ENCODE data around the gene CLEC7A. TPM values are rescaled to one million over a fixed set of nuclear protein-coding genes. Genes with fewer than 3 reads are reported as not detected.

Gene CLEC7A
- total RNA-seq, 2 experiments from 2014 or later: not detected

DNA sequence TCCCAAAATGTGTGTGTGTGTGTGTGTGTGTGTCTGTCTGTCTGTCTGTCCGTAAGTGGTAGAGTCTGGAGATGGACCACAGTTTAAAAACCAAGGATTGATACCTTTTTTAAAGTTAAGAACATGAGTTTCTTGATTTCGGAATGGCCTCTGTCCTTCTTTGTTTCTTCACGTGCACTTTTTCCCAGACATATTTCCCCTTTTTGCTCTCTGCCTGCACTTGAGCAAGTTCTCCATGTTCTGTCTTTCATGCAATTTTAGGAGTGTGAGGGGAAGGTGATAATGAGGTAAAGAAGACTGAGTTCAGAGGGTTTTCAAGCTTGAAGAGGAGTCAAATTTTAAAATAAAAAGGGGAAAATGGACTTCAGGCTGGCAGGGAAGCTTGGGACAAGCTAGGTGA, 29.3 kb upstream of the CLEC7A start:
- no peak overlapping the region for H3K4me3 Mint-ChIP-seq
- no peaks in the 10 kb centered on the region for H3K9me3 Mint-ChIP-seq
- peaks cover 35% of the 10 kb centered on the region for H3K27me3 Mint-ChIP-seq
- CTCF ChIA-PET: no interaction called here
- no peak for DNase-seq
- H3K4me1 Mint-ChIP-seq: no peaks in the 10 kb centered on the region
- POLR2A ChIA-PET: no interaction called here
- H3K36me3 Mint-ChIP-seq (ENCODE audit: low read depth): no peaks in the 10 kb centered on the region
- H3K27ac Mint-ChIP-seq: no peak overlapping the region

DNA sequence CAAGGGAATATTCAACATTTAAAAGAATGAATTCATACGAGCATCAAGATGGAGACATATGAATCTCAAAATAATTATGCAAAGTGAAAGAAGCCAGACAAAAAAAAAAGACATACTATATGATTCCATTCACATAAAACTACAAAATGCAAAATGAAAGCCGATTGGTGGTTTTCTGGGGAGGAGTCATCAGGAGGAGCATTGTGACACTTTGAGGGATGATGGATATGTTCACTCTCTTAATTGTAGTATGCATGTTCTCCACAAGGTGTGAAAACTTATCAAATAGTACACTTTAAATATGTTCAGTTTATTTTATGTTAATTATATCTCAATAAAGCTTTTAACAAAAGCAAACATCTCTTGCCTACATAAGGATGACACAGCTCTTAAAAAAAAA, 28.4 kb upstream of the CLEC7A start:
- Mint-ChIP-seq H3K27ac (no peak overlapping the region), H3K27me3 (peaks cover 44% of the 10 kb centered on the region), H3K4me3 (no peak overlapping the region), H3K36me3 (ENCODE audit: low read depth) (no peaks in the 10 kb centered on the region), H3K4me1 (peaks cover 7% of the 10 kb centered on the region), H3K9me3 (no peaks in the 10 kb centered on the region)
- DNase-seq: no peak
- POLR2A ChIA-PET: no interaction called here
- CTCF ChIA-PET: interaction anchor here (0.6 kb wide), 1 partner anchor 551 kb away, joined by 3 read pairs; no protein-coding TSS in a partner anchor

GRCh38 chr12:10155966-10156365, 26.0 kb upstream of the CLEC7A start:
- POLR2A ChIA-PET: no interaction called here
- Mint-ChIP-seq H3K27me3 (peaks cover 50% of the 10 kb centered on the region), H3K36me3 (ENCODE audit: low read depth) (no peaks in the 10 kb centered on the region), H3K27ac (no peak overlapping the region), H3K9me3 (no peaks in the 10 kb centered on the region), H3K4me3 (no peak overlapping the region), H3K4me1 (peaks cover 11% of the 10 kb centered on the region)
- DNase-seq: no peak
- CTCF ChIA-PET: no interaction called here

DNA sequence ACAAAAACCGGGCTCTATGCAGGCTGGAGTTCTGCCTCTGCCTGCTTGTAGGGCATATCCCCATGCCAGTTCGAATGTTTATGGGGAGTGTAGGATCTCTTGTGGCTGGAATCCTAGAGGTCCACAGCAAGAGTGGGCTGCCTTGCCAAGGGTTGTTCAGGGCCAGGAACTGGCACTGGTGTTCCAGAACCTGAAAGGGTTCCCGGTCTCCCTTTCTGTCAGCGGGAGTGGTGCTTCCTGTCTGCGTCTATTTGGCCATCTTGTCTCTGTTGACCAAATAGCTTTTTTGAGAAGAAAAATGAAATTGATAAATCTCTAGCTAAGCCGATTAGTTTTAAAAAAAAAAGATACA, 24.1 kb upstream of the CLEC7A start:
- Mint-ChIP-seq H3K27me3 (peaks cover 41% of the 10 kb centered on the region), H3K4me3 (peak overlapping the region; percentile 84), H3K36me3 (ENCODE audit: low read depth) (no peaks in the 10 kb centered on the region), H3K27ac (no peak overlapping the region), H3K4me1 (peaks cover 11% of the 10 kb centered on the region), H3K9me3 (no peaks in the 10 kb centered on the region)
- CTCF ChIA-PET: interaction anchor here (0.8 to 1.2 kb wide), 3 partner anchors 10 to 60 kb away, joined by 3 read pairs; no protein-coding TSS in a partner anchor
- POLR2A ChIA-PET: no interaction called here
- DNase-seq: no peak

DNA sequence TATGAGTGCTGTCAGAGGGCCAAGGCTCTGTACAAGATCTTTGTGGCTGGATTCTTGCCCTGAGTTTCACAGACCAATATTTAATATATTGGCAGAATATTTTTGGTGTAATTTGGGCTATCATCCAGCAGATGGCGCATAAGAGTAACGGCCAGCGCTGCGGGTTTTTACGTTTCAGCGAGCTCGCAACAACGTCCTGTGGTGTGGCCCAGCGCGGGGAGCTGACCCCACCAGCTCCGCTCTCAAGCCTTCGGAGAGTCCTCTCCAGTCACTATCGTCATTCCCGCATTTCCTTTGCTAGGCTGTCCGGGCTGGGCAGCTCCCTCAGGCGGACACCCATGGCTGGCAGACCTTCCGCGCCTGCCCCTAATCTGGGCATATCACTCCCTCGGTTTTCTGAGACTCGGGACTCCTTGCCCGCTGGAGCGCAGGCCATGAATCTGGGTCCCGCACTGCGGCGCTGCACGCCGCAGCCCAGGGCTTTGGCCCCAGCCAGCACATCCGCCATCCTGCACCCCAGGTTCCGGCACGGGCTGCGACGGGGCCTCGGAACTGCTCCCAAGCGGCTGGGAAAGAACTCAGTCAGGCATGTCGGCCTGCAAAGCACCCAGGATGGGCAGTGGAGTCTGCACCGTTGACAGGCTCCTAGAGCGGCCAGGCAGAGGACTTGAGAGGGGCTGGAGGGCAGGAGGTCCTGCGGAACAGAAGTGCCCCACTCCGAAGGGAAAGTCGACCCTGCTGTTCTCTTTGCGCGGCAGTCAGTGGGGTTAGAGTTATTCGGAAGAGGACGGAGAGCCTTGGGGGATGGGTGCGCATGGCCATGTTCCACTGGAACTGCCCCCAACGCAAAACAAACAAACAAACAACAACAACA, 23.5 kb upstream of the CLEC7A start:
- H3K27me3 Mint-ChIP-seq: peaks cover 37% of the 10 kb centered on the region
- CTCF ChIA-PET: interaction anchor here (0.6 to 2.1 kb wide), 15 partner anchors 10 to 410 kb away, joined by 3 to 13 read pairs (median 3); no protein-coding TSS in a partner anchor
- H3K4me1 Mint-ChIP-seq: peaks cover 11% of the 10 kb centered on the region
- POLR2A ChIA-PET: interaction anchor here (0.6 to 0.9 kb wide), 2 partner anchors 11 to 38 kb away, joined by 3 to 4 read pairs; no protein-coding TSS in a partner anchor
- peak overlapping the region; percentile 84 for H3K4me3 Mint-ChIP-seq
- H3K27ac Mint-ChIP-seq: peak overlapping the region; percentile 69
- H3K9me3 Mint-ChIP-seq: no peaks in the 10 kb centered on the region
- H3K36me3 Mint-ChIP-seq (ENCODE audit: low read depth): no peaks in the 10 kb centered on the region
- DNase-seq: peak; percentile 65

GRCh38 chr12:10151621-10152020, 21.6 kb upstream of the CLEC7A start:
- ChIA-PET CTCF (interaction anchor here (0.9 to 2.1 kb wide), 3 partner anchors 8 to 1965 kb away, joined by 3 to 13 read pairs (median 3); no protein-coding TSS in a partner anchor), POLR2A (no interaction called here)
- H3K4me1 Mint-ChIP-seq: peaks cover 11% of the 10 kb centered on the region
- no peak for DNase-seq
- H3K9me3 Mint-ChIP-seq: no peaks in the 10 kb centered on the region
- no peak overlapping the region for H3K4me3 Mint-ChIP-seq
- H3K36me3 Mint-ChIP-seq (ENCODE audit: low read depth): no peaks in the 10 kb centered on the region
- H3K27ac Mint-ChIP-seq: no peak overlapping the region
- H3K27me3 Mint-ChIP-seq: peaks cover 39% of the 10 kb centered on the region

GRCh38 chr12:10147714-10148403, 17.9 kb upstream of the CLEC7A start:
- H3K4me3 Mint-ChIP-seq: no peak overlapping the region
- H3K4me1 Mint-ChIP-seq: no peaks in the 10 kb centered on the region
- no peak overlapping the region for H3K27ac Mint-ChIP-seq
- peaks cover 34% of the 10 kb centered on the region for H3K27me3 Mint-ChIP-seq
- CTCF ChIA-PET: interaction anchor here (0.6 kb wide), 1 partner anchor 1413 kb away, joined by 3 read pairs; no protein-coding TSS in a partner anchor
- no peaks in the 10 kb centered on the region for H3K36me3 Mint-ChIP-seq (ENCODE audit: low read depth)
- no peak for DNase-seq
- POLR2A ChIA-PET: no interaction called here
- H3K9me3 Mint-ChIP-seq: no peaks in the 10 kb centered on the region

GRCh38 chr12:10142976-10143589, 13.1 kb upstream of the CLEC7A start:
- H3K27ac Mint-ChIP-seq: no peak overlapping the region
- CTCF ChIA-PET: interaction anchor here (0.5 to 2.3 kb wide), 4 partner anchors 10 to 51 kb away, joined by 3 to 13 read pairs (median 4); no protein-coding TSS in a partner anchor

DNA sequence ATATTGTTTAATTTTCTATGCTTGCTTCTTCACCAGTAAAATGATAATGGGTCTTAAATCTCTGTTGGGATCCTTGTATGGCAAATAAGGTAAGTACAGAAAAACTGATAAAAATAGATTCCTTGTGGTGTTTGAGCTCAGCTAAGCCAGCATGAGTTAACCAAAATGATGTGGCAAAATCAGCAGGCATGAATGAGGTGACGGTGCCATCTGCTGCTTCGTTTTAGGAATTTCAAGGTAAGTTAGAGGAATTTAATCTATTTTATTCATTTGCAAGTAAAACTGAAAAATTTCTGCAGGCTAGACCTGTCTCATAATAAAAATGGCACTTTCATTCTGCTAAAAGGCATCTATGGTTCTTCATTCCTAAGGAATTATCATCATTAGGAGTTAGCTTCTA, 10.0 kb upstream of the CLEC7A start:
- H3K4me3 Mint-ChIP-seq: no peak overlapping the region
- CTCF ChIA-PET: interaction anchor here (0.6 to 1.4 kb wide), 7 partner anchors 9 to 717 kb away, joined by 3 to 6 read pairs (median 4); no protein-coding TSS in a partner anchor
- H3K27me3 Mint-ChIP-seq: peaks cover 20% of the 10 kb centered on the region
- peak; percentile 60 for DNase-seq
- no peaks in the 10 kb centered on the region for H3K36me3 Mint-ChIP-seq (ENCODE audit: low read depth)
- H3K4me1 Mint-ChIP-seq: peaks cover 2% of the 10 kb centered on the region
- POLR2A ChIA-PET: no interaction called here
- H3K27ac Mint-ChIP-seq: no peak overlapping the region
- no peaks in the 10 kb centered on the region for H3K9me3 Mint-ChIP-seq

More at GRCh38 chr12:10142976-10143589, 13.1 kb upstream of the CLEC7A start:
- DNase-seq: no peak
- POLR2A ChIA-PET: no interaction called here
- Mint-ChIP-seq H3K27me3 (peaks cover 26% of the 10 kb centered on the region), H3K9me3 (no peaks in the 10 kb centered on the region), H3K4me1 (peaks cover 2% of the 10 kb centered on the region), H3K4me3 (no peak overlapping the region), H3K36me3 (ENCODE audit: low read depth) (no peaks in the 10 kb centered on the region)

- Mint-ChIP-seq H3K27ac (no peak overlapping the region), H3K27me3 (peaks cover 6% of the 10 kb centered on the region), H3K4me1 (peaks cover 2% of the 10 kb centered on the region), H3K9me3 (no peaks in the 10 kb centered on the region), H3K36me3 (ENCODE audit: low read depth) (no peaks in the 10 kb centered on the region), H3K4me3 (no peak overlapping the region)
- ChIA-PET CTCF (interaction anchor here (0.8 kb wide), 2 partner anchors 10 to 230 kb away, joined by 3 to 4 read pairs; no protein-coding TSS in a partner anchor), POLR2A (no interaction called here)
- DNase-seq: no peak
Observed at GRCh38 chr12:10136637-10137205, 6.7 kb upstream of the CLEC7A start.

DNA sequence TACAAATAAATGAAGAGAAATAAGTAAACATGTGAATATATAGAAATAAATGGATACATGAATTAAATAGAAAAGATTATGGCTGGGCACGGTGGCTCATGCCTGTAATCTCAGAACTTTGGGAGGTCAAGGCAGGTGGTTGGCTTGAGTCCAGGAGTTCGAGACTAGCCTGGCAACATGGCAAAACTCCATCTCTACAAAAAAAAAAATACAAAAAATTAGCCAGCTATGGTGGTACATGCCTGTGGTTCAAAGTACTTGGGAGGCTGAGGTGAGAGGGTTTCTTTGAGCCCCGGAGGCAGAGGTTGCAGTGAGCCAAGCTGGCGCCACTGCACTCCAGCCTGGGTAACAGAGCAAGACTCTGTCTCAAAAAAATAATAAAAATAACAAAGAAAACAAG, 5.1 kb upstream of the CLEC7A start:
- POLR2A ChIA-PET: no interaction called here
- DNase-seq: no peak
- Mint-ChIP-seq H3K9me3 (no peaks in the 10 kb centered on the region), H3K4me1 (peaks cover 5% of the 10 kb centered on the region), H3K4me3 (no peak overlapping the region), H3K36me3 (ENCODE audit: low read depth) (no peaks in the 10 kb centered on the region), H3K27ac (no peak overlapping the region), H3K27me3 (peaks cover 6% of the 10 kb centered on the region)
- CTCF ChIA-PET: interaction anchor here (0.9 kb wide), 1 partner anchor 321 kb away, joined by 3 read pairs; no protein-coding TSS in a partner anchor

GRCh38 chr12:10132850-10133370, 2.9 kb upstream of the CLEC7A start:
- Mint-ChIP-seq H3K27ac (no peak overlapping the region), H3K4me3 (no peak overlapping the region), H3K36me3 (ENCODE audit: low read depth) (no peaks in the 10 kb centered on the region), H3K27me3 (peaks cover 15% of the 10 kb centered on the region), H3K9me3 (no peaks in the 10 kb centered on the region), H3K4me1 (peaks cover 6% of the 10 kb centered on the region)
- CTCF ChIA-PET: interaction anchor here (0.7 to 1.7 kb wide), 2 partner anchors 11 to 32 kb away, joined by 3 to 6 read pairs; no protein-coding TSS in a partner anchor
- DNase-seq: no peak
- POLR2A ChIA-PET: no interaction called here
